Neural cell (in vitro differentiated cells): ENCODE data around the gene UGGT2. TPM values are rescaled to one million over a fixed set of nuclear protein-coding genes. Genes with fewer than 3 reads are reported as not detected.

Experiments used
- H2AFZ ChIP-seq: fragments of 200-600, 300-800 bp; sonication (generic), shearing (Covaris generic); 2 replicates; pipeline ENCODE4 v1.6.0; 2014; ENCODE audit warnings: low read depth, mild to moderate bottlenecking, antibody characterized with exemption, low read length, moderate library complexity
- H3F3A ChIP-seq: fragments of 200-600 bp; shearing (Covaris generic); 2 replicates; pipeline ENCODE4 v1.6.1; 2016; ENCODE audit warnings: mild to moderate bottlenecking, moderate library complexity, mixed read lengths, antibody characterized with exemption, low read length; ENCODE audit not compliant: insufficient read depth, poor library complexity, severe bottlenecking
- H3K27ac ChIP-seq: fragments of 200-600, 300-800 bp; sonication (generic), shearing (Covaris generic); 2 replicates; pipeline ENCODE4 v1.5.1; 2014; ENCODE audit warnings: mild to moderate bottlenecking, low read length, moderate library complexity
- H3K27me3 ChIP-seq: fragments of 300-800, 200-600 bp; sonication (generic), shearing (Covaris generic); 2 replicates; pipeline ENCODE4 v1.6.0; 2014; ENCODE audit warnings: mild to moderate bottlenecking, low read depth, low read length, moderate library complexity; ENCODE audit not compliant: insufficient read depth
- H3K36me3 ChIP-seq: fragments of 300-800, 200-600 bp; sonication (generic), shearing (Covaris generic); 2 replicates; pipeline ENCODE4 v1.5.1; 2014; ENCODE audit warnings: mild to moderate bottlenecking, antibody characterized with exemption, low read length, moderate library complexity; ENCODE audit not compliant: insufficient read depth
- H3K4me2 ChIP-seq: fragments of 300-800, 200-600 bp; sonication (generic), shearing (Covaris generic); 2 replicates; pipeline ENCODE4 v1.6.0; 2014; ENCODE audit warnings: mild to moderate bottlenecking, low read length
- H3K4me3 ChIP-seq: fragments of 300-800, 200-600 bp; sonication (generic), shearing (Covaris generic); 2 replicates; pipeline ENCODE4 v1.5.1; 2014; ENCODE audit warnings: mild to moderate bottlenecking, low read length, moderate library complexity
- H3K79me2 ChIP-seq: fragments of 200-600 bp; shearing (Covaris generic); replicated peaks from 2 replicates; pipeline ENCODE4 v1.6.0; 2014; ENCODE audit warnings: mild to moderate bottlenecking, low read length, moderate library complexity; ENCODE audit not compliant: insufficient read depth
- H3K9ac ChIP-seq: fragments of 300-800, 200-600 bp; sonication (generic), shearing (Covaris generic); 2 replicates; pipeline ENCODE4 v1.6.1; 2016; ENCODE audit warnings: mild to moderate bottlenecking, low read length, mixed read lengths
- H3K9me2 ChIP-seq: fragments of 200-600 bp; shearing (Covaris generic); 2 replicates; pipeline ENCODE4 v1.6.1; 2016; ENCODE audit warnings: mild to moderate bottlenecking, low read length, mixed read lengths; ENCODE audit not compliant: insufficient read depth
- H3K9me3 ChIP-seq: fragments of 200-600, 300-800 bp; sonication (generic), shearing (Covaris generic); 2 replicates; pipeline ENCODE4 v1.6.1; 2016; ENCODE audit warnings: mild to moderate bottlenecking, mixed run types, low read length, moderate library complexity, mixed read lengths
- H4K20me1 ChIP-seq: fragments of 200-600 bp; shearing (Covaris generic); 2 replicates; pipeline ENCODE4 v1.6.1; 2016; ENCODE audit warnings: mild to moderate bottlenecking, mixed run types; ENCODE audit not compliant: insufficient read depth
- CTCF ChIP-seq: fragments of 450-650 bp; IDR thresholded peaks from 2 replicates; pipeline ENCODE4 v1.5.1; 2014; ENCODE audit warnings: antibody characterized with exemption, mild to moderate bottlenecking, moderate library complexity; ENCODE audit not compliant: poor library complexity, severe bottlenecking
- EP300 ChIP-seq: fragments of 450-650 bp; conservative IDR thresholded peaks from 2 replicates; pipeline ENCODE4 v1.6.1; 2014; ENCODE audit warnings: antibody characterized with exemption, mild to moderate bottlenecking, moderate library complexity; ENCODE audit not compliant: poor library complexity, severe bottlenecking
- EZH2 ChIP-seq: fragments of 200-600, 300-800 bp; shearing (Covaris generic), sonication (generic); IDR thresholded peaks from 2 replicates; pipeline ENCODE4 v1.6.1; 2014; ENCODE audit warnings: antibody characterized with exemption, low read length, borderline replicate concordance, mild to moderate bottlenecking; ENCODE audit not compliant: insufficient read depth, poor library complexity, severe bottlenecking
- MXI1 ChIP-seq: fragments of 450-650 bp; conservative IDR thresholded peaks from 2 replicates; pipeline ENCODE4 v1.6.1; 2014; ENCODE audit warnings: antibody characterized with exemption, mild to moderate bottlenecking; ENCODE audit not compliant: poor library complexity, severe bottlenecking
- POLR2AphosphoS5 ChIP-seq: IDR thresholded peaks from 2 replicates; pipeline ENCODE4 v1.6.1; 2012
- RAD21 ChIP-seq: fragments of 450-650 bp; conservative IDR thresholded peaks from 2 replicates; pipeline ENCODE4 v1.6.1; 2014; ENCODE audit warnings: antibody characterized with exemption, mild to moderate bottlenecking, moderate library complexity
- REST ChIP-seq: IDR thresholded peaks from 2 replicates; pipeline ENCODE4 v1.6.1; 2012; ENCODE audit warnings: borderline replicate concordance
- SMC3 ChIP-seq: fragments of 450-650 bp; conservative IDR thresholded peaks from 2 replicates; pipeline ENCODE4 v1.6.1; 2014; ENCODE audit warnings: antibody characterized with exemption, mild to moderate bottlenecking, moderate library complexity; ENCODE audit not compliant: poor library complexity
- TAF1 ChIP-seq: IDR thresholded peaks from 2 replicates; pipeline ENCODE4 v1.6.1; 2012; ENCODE audit warnings: low read depth
- polyA plus RNA-seq: library from polyadenylated mRNA; depleted of rRNA; stranded (reverse); fragments of >200 nt; gene quantifications from 2 replicates; pipeline ENCODE4 v1.2.3, GENCODE V29; 2014

Gene UGGT2
- polyA plus RNA-seq, 1 donor from 2014 or later, result 35.3 TPM

DNA sequence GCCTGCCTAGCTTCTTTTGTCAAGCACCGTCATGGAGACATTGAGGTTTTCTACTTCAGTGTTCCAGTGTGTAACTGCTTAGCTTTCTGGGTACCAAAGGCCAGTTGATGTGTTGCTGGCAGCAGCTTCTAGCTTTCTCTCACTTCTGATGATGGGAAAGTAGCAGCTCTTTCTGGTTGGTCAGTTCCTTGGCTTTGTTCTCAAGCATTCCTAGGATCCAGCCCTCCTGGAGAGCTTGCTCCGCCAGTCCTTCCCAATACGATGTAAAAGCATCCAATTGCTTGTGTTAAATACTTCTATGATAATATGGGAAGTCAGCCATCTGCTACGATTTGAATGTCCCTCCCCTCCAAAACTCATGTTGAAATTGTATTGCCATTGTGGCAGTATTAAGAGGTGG is 182.8 kb downstream of the UGGT2 start:
- no peaks in the 10 kb centered on the region for H3K27me3 ChIP-seq
- TF ChIP-seq MXI1 (no peak), REST (no peak), RAD21 (no peak), TAF1 (no peak), SMC3 (no peak)
- H3F3A ChIP-seq, result no peaks in the 10 kb centered on the region
- no peaks in the 10 kb centered on the region for H3K36me3 ChIP-seq
- H3K9me3 ChIP-seq, result no peaks in the 10 kb centered on the region
- H3K9me2 ChIP-seq, result no peaks in the 10 kb centered on the region
- H3K79me2 ChIP-seq, result no peaks in the 10 kb centered on the region
- H4K20me1 ChIP-seq, result no peaks in the 10 kb centered on the region
- no peak overlapping the region for H3K4me3 ChIP-seq
- no peak overlapping the region for H3K27ac ChIP-seq
- no peak overlapping the region for H2AFZ ChIP-seq
- H3K9ac ChIP-seq, result no peak overlapping the region
- no peak overlapping the region for H3K4me2 ChIP-seq

GRCh38 chr13:95865080-95865615 is 188.1 kb downstream of the UGGT2 start:
- Histone ChIP-seq H3K4me3 (no peak overlapping the region), H3F3A (no peaks in the 10 kb centered on the region), H3K4me2 (no peak overlapping the region), H3K36me3 (no peaks in the 10 kb centered on the region), H3K27ac (no peak overlapping the region), H3K27me3 (no peaks in the 10 kb centered on the region), H2AFZ (no peak overlapping the region), H3K79me2 (no peaks in the 10 kb centered on the region), H3K9ac (no peak overlapping the region), H4K20me1 (no peaks in the 10 kb centered on the region), H3K9me3 (no peaks in the 10 kb centered on the region), H3K9me2 (no peaks in the 10 kb centered on the region)
- TF ChIP-seq EZH2 (no peak), CTCF (no peak), TAF1 (no peak), POLR2AphosphoS5 (no peak), MXI1 (no peak), EP300 (no peak), RAD21 (no peak), SMC3 (no peak), REST (no peak)
